ENCODE results near the gene TPH1.

DNA sequence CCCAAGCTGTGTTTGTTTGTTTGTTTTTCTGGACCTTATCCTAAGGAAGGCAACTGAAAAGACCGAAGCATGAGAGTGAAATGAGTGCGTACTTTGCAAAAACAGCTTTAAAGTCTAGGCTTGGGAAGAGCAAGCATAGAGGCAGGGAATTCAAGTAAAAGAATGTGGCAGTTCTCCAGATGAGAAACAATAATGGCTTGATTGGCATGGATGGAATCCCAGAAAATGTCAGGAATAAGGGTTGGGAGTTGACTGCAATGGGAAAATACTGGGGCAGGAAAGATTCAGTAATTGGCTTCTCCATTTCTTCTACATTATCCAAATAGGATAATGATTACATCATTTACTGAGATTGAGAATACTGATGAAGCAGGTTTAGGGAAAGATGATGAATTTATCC is 42.3 kb upstream of the TPH1 start:
- TF ChIP-seq, protein P1, sequence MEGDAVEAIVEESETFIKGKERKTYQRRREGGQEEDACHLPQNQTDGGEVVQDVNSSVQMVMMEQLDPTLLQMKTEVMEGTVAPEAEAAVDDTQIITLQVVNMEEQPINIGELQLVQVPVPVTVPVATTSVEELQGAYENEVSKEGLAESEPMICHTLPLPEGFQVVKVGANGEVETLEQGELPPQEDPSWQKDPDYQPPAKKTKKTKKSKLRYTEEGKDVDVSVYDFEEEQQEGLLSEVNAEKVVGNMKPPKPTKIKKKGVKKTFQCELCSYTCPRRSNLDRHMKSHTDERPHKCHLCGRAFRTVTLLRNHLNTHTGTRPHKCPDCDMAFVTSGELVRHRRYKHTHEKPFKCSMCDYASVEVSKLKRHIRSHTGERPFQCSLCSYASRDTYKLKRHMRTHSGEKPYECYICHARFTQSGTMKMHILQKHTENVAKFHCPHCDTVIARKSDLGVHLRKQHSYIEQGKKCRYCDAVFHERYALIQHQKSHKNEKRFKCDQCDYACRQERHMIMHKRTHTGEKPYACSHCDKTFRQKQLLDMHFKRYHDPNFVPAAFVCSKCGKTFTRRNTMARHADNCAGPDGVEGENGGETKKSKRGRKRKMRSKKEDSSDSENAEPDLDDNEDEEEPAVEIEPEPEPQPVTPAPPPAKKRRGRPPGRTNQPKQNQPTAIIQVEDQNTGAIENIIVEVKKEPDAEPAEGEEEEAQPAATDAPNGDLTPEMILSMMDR (IDR thresholded peaks at IDR 0.05), result no peak
- no peak for TF ChIP-seq POLR2A (IDR thresholded peaks at IDR 0.05)

All from esophagus squamous epithelium (tissue), 4 donors.